Measurements from ENCODE around the gene TUBG1.
A peak's percentile ranks its signal among the peaks of the same experiment; 100 is the strongest.

DNA sequence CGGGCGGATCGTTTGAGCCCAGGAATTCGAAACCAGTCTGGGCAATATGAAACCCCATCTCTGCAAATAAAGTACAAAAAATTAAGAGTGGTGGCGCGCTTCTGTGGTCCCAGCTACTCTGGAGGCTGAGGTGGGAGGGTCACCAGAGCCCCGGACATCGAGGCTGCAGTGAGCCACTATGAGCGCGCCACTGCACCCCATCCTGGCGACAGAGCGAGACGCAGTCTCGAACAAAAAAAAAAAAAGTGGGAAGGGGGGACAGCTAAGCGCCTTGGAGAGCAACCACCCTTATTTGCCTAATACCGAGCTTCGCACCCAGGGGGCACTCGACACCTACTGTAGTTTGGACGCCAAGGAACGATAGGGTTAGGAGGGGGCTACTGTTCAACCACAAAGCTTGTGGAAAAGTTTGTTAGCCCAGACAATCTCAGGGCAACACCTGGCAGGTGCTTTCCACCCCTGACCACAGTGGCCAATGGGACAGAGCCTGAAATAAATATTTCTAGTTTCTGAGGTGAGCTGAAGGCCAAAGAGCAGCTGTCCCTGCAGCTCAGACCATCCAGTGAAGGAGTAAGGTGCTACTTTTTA, 31.1 kb upstream of the TUBG1 start:
- TF ChIP-seq, protein P1, sequence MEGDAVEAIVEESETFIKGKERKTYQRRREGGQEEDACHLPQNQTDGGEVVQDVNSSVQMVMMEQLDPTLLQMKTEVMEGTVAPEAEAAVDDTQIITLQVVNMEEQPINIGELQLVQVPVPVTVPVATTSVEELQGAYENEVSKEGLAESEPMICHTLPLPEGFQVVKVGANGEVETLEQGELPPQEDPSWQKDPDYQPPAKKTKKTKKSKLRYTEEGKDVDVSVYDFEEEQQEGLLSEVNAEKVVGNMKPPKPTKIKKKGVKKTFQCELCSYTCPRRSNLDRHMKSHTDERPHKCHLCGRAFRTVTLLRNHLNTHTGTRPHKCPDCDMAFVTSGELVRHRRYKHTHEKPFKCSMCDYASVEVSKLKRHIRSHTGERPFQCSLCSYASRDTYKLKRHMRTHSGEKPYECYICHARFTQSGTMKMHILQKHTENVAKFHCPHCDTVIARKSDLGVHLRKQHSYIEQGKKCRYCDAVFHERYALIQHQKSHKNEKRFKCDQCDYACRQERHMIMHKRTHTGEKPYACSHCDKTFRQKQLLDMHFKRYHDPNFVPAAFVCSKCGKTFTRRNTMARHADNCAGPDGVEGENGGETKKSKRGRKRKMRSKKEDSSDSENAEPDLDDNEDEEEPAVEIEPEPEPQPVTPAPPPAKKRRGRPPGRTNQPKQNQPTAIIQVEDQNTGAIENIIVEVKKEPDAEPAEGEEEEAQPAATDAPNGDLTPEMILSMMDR (optimal IDR thresholded peaks at IDR 0.05 in 1 of 3, IDR thresholded peaks at IDR 0.05 in 1 of 3, conservative IDR thresholded peaks at IDR 0.05 in 1 of 3; ENCODE audit: extremely low read depth in 1 of 3, insufficient read depth in 2 of 3, low read length in 3 of 3), result peak; percentile 82 to 83 (median 83)
- TF ChIP-seq EZH2 (IDR thresholded peaks at IDR 0.05; ENCODE audit: low read length), result no peak

Data from keratinocyte (primary cell).